T47D (cell line): ENCODE results near the gene GPR50.

Experiments
- DNase-seq, 2 experiments: peaks; one replicate each; pipeline versions ENCODE4 v3.0.0 to v3.0.0-alpha.2; 2011 to 2012; ENCODE audit warnings: low read depth in 1 of 2, low spot score in 1 of 2
- JUND ChIP-seq: IDR thresholded peaks from 2 replicates; pipeline ENCODE4 v1.6.1; 2012; ENCODE audit warnings: low read depth
- in situ Hi-C: cut with HindIII; loops from 2 replicates; pipeline ENCODE4 v1.10.0; 2016; ENCODE audit warnings: low sequenced_read_pairs, low pct_unique_long_range_greater_than_20kb

GPR50 gene

DNA sequence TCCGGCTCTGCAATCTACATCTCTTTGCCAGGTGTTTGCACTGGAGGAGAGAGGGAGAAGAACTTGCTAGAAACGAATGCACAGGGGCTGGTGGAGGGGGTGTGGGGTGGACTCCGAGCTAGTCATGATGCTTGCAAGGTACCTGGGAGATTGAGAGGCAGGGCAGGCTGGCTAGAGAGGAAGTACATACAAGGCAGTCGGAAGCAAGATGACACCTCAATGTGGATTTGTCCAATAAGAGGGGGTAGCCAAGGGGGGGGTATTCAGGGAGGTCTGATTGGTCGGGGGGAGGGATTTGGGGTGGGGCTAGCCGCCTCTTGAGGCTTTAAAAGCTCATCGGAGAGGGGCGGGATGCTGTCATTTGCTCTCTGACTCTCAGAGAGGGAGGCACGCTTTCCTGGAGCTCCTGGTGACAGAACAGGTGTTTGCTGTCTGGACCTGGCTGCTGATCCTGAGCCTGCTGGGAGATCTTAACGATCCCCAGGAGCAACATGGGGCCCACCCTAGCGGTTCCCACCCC, at the start of gene GPR50:
GPR50 (plus strand) TSS at position 354 of the 520 bp plus-strand sequence; CDS start at position 492, 138 bp downstream.
- in situ Hi-C loops = no loop called here
- no peak for TF ChIP-seq JUND
- no peak for DNase-seq

DNA sequence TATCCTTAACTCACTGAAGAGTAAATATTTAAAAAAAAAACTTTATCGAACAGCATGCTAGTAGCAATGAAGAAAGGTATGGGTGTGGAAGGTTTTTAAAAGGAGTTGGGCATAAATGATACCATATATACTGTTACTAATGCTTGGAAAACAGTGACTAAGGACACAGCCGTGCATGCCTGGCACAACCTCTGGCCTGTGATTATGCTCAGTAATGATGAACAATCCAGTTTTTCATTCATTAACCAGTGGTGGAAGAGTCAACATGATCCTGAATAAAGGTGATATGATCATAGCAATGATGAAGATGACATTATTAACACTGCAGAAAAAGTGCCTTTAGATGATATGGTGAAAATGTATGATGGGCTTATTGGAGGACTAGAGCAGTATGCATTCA, 43.9 kb upstream of the GPR50 start:
- DNase-seq = no peak
- in situ Hi-C loops = no loop called here
- no peak for TF ChIP-seq JUND

DNA sequence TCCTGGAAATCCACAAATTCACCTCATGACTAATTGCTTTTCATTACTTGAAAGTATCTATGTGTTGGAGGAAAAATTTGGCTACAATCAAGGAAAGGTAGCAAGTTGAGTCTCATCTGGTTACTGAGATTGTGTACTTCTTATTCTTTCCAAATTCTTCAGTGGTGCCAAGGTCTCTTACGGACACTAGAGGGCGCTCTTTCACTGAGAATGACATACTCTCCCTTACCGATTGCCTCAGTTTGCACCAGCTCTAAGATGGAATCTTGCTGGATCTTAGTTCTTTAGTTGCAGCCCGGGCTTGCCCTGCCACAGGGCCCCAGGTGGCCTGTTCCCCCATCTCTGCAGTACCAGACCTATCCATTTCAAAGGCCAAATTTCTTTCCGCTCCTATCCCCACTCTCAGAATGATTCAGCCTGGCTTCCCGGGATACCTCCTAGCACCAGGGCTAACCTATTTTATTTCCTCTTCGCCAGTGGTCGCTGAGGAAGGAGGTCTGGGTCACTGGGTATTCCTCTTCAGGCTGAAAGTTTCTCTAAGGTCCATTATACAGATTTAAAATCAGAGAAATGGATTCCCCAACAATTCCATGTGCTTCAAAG, 24.6 kb upstream of the GPR50 start:
- in situ Hi-C loops = no loop called here
- peak; percentile 4 to 47 for DNase-seq
- TF ChIP-seq JUND = no peak

DNA sequence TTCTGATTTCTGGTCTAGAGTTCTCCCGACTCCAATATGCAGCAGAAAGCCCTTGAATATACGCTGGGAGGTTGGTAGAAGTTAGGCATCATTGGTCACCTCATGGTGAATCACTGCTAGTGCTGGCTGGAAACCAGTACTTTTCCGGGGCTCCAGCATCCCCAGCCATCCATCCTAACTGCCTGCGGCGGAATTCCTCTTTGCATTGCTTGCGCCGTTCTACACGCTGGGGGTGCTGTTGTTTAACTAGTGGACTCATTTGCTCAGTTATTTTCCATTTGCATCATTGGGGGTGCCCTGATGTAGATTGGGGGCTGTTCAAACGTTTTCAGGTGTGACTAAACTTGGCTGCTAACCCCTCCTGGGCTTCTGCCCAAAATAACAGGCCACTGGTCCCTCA, 23.3 kb upstream of the GPR50 start:
- in situ Hi-C loops = no loop called here
- DNase-seq = peak in 1 of 2 experiments; percentile 28
- TF ChIP-seq JUND = no peak

DNA sequence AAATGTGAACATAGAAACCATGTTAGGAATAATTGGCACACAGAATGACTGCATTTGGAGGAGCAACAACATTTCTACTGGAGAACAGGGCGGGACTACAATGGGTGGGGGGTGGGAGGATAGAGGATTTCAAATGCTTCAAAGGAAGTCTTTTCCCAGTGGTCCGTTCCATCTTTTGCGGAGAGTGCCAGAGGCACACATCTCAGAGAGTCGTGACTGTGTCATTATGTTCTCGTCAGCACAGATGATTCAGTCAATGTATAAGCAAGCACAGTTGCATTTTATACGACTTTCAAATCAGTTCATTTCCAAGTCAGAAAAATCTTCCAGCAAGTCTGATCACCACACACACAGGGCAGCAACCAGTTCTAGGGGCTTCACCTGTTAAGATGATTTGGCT, 22.7 kb upstream of the GPR50 start:
- in situ Hi-C loops = no loop called here
- TF ChIP-seq JUND = no peak
- no peak for DNase-seq

DNA sequence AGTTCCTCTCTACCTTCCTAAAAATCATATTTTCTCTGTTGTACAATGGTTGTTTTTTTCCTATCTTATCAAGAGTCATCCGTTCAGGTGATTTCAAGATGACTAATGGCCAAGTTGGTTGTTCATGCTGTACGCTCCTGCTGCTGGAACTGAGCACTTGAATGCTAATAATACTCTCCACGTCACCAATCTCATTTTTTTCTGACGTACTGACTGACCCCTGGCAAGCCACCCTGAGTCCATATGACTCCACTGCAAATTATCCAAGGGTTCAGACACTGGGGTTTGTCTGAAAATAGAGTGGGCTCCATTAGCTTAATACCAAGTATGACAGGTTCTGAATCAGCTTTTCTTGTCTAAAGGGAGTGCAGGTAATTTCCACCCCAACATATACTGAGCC, 21.1 kb upstream of the GPR50 start:
- no peak for DNase-seq
- no peak for TF ChIP-seq JUND
- in situ Hi-C loops = no loop called here

DNA sequence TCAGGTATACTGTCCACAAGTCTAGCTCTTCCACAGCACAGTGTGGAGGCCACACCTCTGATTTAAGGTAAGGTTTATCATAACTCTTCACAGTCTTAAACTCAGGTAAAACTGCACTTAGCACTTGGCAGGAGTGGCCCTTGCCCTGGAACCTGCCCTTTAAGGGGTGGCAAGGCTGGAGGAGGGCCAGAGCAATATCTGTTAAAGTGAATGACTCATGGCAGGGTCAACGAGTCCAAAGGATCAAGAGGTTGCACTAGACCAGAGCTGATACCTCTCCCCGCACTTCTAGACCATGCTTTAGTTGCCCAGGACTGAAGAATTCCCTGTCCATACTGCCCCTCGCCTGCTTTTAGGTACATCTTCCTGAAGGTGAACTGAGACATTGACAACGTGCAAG, 14.7 kb upstream of the GPR50 start:
- DNase-seq = no peak
- TF ChIP-seq JUND = no peak
- in situ Hi-C loops = no loop called here

DNA sequence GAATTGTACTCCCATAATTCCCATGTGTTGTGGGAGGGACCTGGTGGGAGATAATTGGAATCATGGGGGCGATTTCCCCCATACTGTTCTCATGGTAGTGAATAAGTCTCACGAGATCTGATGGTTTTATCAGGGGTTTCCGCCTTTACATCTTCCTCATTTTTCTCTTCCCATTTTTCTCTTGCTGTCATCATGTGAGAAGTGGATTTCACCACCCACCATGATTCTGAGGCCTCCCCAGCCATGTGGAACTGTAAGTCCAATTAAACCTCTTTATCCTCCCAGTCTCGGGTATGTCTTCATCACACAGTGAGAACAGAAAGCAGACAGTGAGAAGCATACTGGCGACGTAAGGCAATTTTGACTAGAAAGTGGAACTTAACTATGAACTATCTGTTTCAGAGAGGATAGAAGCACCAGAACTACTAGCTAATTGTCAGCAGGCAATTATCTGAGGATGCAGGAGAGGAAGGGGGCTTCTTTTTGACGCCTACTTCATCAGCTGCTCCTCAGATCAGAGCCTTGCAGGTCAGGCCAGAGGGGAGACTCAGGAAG, 8.5 kb upstream of the GPR50 start:
- no peak for DNase-seq
- in situ Hi-C loops = no loop called here
- TF ChIP-seq JUND = no peak

DNA sequence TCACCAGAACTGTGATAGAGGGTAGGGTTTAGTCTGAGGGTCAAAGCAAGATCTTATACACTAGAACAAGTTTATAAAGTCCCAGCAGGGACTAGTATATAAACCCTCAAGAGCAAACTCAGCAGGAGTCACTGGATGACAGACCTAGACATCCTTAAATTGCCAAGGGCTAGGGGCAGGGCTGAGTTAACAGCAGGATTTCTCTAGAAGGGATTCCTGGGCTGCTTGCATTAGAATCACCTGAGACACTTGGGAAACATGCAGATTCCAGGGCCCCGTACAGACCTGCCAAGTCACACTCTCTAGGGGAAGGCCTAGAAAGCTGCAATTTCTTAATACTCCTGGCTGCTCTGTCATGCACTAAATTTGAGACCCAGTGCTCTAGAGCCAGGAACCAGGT, 6.6 kb upstream of the GPR50 start:
- no peak for DNase-seq
- in situ Hi-C loops = no loop called here
- TF ChIP-seq JUND = no peak

DNA sequence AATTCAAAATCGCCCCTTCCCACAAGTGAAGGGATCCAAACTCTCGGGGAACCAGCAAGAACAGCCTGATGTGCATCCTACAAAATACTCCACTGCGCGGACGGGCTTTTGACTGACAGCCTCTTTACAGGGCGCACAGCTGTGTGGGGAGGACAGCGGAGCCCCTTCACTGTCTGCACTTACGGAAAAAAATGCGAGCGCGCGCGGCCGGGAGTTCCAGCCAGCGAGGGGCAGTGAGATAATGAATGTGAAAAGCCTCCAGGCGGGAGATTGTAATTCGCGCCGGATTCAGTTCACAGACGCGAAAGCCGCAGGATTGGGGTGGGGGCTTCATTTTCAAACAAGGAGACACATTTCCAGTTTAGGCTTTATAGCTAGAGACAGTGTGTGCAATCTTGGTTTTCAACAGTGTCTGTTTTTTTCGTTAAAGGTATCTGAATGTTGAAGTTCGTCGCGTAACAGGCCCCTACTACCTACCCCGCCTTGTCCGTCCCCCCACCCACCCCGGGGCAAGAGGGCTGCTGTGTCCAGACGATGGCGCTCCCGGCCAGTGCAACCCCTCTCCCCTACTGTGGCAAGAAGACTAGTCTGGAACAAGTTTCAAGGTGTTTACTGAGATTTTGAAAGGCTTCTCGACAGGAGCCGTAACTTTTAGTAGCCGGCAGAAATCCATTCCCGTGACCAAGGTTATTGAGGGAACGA, 1.7 kb upstream of the GPR50 start:
- TF ChIP-seq JUND = no peak
- in situ Hi-C loops = no loop called here
- no peak for DNase-seq

DNA sequence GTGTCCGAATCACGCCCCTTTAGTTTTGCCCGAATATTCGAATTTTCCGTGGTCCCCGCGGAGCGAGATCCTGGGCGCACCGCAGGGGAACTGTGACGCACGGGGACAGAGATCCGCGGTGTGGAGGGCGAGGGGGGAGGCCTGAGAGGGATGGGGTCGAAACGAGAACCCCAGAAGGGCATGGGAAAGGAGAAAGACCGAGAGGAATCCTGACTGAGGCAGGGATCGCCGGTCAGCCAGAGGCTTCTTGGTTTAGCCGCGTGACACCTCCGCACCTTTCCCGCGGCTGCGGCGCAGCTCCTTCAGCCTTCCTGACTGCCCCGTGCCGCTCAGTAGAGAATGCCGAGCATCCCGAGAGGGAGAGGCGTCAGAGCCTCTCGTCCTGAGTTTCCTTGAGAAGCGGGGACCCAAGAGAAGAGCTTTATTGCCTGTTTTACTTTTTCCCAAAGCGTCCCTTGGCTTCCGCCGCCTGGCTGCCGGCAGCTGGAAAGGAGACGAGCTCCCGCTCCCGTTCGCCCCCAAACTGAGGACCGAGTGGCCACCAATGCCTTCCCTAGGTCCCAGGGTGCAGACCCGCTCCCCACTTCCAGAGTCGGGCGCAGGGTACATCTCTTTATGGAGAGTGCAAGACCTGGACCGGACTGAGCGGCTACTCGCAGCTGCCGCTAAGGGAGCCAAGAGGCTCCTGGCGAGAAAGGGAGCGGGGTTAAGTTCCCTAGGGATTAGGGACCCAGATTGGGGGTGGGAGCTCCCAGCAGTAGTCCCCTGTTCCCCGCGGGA, 911 bp upstream of the GPR50 start:
- in situ Hi-C loops = no loop called here
- TF ChIP-seq JUND = no peak
- DNase-seq = no peak

DNA sequence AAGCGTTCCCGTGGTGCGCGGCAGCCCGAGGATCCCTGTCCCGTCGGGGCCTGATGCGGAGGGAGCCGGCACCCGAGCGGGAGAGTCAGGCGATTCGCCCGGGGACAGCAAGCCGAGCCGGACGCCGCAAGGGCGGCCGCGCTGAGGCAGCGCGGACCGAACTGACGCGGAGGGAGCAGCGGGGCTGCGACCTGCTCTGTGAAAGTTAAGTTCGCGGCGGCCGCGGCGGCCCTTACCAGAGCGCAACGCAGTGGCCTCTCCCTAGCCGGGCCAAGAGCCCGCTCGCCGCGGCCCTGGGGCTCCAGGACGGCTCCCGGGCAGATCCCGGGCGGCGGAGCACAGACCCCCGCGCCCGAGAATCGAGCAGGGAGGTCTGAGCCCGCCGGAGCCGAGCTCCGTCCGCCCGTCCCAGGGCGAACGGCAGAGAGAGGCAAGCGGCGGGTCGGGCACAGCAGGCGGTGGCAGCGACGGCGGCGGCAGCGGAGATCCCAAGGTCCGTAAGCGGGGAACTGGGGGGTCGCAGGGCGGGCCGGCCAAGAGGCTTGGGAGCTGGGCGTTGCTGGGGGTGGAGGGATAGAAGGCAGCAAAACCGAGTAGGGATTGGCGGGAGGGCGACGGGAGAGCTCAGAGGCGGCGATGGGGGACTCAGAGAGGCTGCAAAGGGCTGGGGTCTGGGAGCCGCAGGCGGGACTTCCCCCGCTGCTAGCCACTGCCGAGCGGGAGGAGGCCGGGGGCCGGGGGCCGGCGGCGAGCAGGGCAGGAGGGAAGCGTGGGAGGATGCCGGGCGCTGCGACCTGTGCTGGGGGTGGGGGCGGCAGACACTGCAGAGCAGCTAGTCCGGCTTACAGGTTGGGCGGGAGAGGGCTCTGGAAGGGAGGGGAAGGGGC, 1.0 kb downstream of the GPR50 start:
- DNase-seq = no peak
- TF ChIP-seq JUND = no peak
- in situ Hi-C loops = no loop called here
